ENCODE results near the gene CYB5D1.

CYB5D1 gene

DNA sequence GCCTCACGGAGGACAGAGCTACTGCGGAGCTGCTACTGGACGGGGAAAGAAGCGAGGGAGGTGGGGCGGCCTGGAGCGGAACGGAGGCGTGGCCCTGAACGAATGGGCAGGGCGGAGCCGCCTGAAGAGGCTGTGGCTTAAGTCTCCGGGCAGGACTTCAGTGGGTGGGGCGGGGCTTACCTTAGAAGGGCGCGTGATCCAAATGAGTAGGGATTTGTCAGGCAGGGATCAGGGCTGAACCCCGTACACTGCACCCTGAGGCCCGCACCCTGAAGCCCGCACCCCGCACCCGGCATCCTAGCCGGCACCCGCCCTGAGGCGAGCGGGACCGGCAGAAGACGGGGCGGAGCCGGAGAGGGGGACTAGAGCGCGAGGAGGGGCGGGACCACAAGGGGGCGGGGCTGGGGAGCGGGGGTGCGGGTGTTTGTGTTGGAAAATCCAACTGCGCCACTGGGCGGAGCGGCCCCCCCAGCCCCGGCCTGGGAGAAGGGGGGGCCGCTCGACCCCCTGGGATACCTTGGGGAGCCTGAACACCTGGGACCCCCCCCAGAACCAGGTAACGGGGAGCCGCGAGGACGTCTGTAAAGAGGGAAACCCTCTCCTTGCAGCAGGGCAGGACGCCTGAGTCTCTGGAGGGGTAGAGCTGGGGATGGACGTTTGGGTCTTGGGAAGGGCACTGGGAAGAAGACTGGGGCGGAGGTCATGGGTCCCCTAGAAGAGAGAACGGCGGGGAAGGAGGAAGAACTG is 23.8 kb upstream of the CYB5D1 start, which contains the start of gene KDM6B:
TSS of gene KDM6B (plus strand) at position 423 of the 747 bp plus-strand sequence. CDS start 11,338 bp downstream, outside the sequence.
- peak; percentile 71 for DNase-seq (ENCODE audit: low read depth, low spot score)

DNA sequence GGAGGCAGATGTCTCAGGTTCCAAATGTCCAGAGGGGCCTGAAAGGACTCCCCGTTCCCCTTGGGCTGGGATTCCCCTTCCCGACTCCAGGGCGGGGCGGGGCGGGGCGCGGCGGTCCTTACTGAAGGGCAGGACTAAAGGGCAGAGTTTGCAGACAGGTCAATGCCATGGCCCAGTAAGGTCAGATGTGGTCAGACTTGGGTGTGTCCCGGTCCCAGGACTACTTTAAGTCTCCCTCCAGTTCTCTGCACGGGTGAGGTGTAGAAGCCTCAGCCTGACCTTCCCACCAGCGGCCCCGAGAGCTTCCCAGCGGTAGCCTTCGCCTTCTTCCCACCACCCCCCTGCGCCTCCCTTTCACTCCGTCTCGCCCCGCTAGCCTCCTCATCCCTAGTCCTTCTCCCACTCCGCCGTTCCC is 23.3 kb upstream of the CYB5D1 start:
- no peak for DNase-seq (ENCODE audit: low read depth, low spot score)

DNA sequence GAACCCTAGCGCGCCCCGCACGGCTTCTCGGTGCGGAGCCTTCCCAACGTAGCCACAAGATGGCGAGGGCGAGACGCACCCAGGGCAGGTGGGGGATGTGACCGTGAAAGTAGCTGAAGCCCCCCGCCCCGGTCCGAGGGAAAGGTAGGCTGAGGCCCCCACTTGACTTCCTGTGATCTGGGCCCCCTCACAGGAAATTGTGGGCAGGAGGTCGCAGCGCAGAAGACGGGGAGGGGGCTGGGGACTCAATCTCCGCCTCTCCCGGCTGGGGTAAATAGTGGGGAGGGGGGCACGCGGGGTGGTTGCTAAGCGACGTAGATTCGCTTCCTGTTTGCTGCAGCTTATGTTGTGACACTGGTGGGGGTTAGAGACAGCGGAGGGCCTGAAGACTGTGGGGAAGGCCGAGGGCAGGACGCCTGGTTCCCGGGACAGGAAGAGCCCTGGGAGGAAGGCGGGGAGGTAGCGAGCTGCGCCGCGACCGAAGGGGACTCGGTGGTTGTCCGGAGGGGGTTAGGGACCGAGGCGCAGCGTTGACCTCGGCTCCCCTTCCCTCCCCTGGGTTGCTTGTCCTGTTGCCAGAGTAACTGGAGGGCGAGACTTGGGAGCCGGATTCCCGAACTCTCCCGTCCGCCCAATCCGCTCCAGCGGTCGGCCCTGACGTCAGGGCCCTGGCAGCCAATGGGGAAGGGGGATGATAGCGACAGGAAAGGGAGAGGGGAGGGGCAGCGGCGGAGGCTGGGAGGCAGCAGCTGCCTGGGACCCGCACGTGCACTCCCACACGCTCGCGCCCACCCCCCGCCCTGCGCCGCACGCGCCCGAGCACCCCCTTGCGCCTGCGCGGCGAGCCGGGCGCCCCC is 22.6 kb upstream of the CYB5D1 start:
- DNase-seq (ENCODE audit: low read depth, low spot score): peak; percentile 84

- no peak for DNase-seq (ENCODE audit: low read depth, low spot score)
Measured at GRCh38 chr17:7835814-7836595, 21.8 kb upstream of the CYB5D1 start.

- no peak for DNase-seq (ENCODE audit: low read depth, low spot score)
Measured at GRCh38 chr17:7836596-7837407, 21.0 kb upstream of the CYB5D1 start.

DNA sequence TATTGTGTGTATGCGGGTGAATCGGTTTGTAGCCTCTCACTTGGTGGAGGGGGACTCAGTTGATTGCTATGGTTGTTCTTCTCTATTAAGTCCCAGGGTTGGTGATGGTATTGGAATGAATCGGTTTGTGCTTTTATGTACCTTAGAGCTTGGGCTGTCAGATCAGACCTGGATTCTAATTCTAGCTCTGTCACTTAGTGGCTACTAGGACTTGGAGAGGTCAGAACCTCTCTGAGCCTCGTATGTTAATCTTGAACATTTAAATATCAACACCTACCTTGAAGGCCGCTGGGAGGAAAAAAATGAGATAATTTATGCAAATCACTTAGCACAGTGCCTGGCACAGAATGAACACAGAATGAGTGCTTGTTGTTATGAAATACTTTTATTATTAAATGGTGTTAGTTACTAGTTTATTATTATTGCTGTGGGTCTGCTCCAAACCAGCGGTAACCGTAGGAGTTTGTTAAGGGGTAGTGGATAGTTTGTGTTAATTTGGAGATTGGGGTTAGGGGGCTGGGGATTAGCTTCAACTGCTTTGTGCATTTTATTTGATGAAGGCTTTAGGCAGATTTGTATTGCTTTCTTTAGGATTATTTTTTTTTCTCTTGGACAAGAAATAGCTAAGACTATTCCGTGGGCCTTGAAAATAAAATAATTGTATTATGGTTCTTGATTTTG is 20.3 kb upstream of the CYB5D1 start:
- DNase-seq (ENCODE audit: low read depth, low spot score): no peak

- DNase-seq (ENCODE audit: low read depth, low spot score): no peak
Measured at GRCh38 chr17:7838090-7839075, 19.4 kb upstream of the CYB5D1 start.

GRCh38 chr17:7839190-7839875 is 18.5 kb upstream of the CYB5D1 start:
- no peak for DNase-seq (ENCODE audit: low read depth, low spot score)

- no peak for DNase-seq (ENCODE audit: low read depth, low spot score)
Measured at GRCh38 chr17:7839876-7840261, 17.9 kb upstream of the CYB5D1 start.

- no peak for DNase-seq (ENCODE audit: low read depth, low spot score)
Measured at GRCh38 chr17:7840441-7840840, 17.4 kb upstream of the CYB5D1 start.

DNA sequence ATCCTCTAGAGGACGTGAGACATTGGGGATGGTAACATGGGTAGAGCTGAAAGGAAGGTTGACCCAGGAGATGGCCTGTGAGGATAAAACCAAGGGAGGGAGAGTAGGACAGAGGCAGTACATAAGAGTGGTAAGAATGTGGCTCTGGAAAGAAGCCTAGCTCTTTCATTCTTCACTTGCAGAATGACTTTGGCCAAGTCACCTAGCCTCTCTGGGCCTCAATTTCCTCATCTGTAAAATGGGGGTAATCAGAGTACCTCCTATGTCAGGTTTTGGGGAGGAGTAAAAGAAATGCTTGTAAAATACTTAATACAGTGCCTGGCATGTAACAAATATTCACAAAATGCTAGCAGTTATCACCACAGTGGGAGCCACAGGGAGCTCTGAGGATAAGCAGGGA is 16.9 kb upstream of the CYB5D1 start:
- DNase-seq (ENCODE audit: low read depth, low spot score): no peak

DNA sequence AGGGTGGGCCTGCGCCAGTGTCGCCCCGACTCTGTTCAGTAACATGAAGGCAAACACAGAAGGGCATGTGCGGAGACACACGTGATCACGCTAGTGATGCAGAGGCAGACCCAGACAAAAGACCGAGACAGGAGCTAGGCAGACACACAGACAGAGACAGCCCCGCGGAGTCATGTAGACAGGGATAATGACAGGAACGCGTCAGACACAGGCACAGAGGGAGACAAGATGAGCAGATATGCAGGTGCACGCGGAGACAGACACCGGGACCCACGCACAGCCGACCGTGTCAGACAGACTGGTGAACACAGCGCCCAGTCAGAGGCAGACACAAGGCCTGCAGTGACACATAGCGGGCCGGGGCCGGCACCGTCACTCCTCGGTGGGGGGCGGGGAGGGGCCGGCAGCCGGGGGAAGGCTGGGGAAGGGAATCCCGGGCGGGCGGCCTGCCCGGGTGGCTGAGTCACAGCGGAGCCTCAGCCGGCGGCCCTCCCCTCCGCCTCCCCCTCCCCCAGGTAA is 16.3 kb upstream of the CYB5D1 start:
- DNase-seq (ENCODE audit: low read depth, low spot score): peak; percentile 85

DNA sequence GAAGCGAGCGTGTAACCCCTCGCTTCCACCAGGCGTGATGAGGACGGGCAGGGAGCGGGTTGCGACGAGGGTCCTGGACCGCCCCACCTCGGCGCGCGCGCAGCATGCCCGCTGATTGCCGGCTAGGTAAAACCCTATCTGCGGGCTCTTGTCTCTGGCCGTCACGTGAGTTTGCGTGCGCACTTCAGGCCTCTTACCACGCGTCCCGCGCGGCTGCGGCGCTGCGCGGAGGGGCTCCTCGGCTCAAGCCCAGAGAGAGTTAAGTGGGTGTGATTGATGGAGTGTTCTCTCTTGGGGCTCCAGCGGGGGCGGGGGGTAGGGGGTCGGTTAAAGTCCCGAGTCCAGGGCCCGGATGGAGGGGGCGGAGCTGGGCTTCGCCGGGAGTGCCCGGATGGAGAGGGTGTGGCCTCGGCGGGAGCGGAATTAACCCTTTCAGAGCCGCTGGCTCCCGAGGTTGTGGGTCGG is 15.9 kb upstream of the CYB5D1 start:
- peak; percentile 76 for DNase-seq (ENCODE audit: low read depth, low spot score)

- peak; percentile 97 for DNase-seq (ENCODE audit: low read depth, low spot score)
Measured at GRCh38 chr17:7842380-7843256, 15.2 kb upstream of the CYB5D1 start.

- no peak for DNase-seq (ENCODE audit: low read depth, low spot score)
Measured at GRCh38 chr17:7843257-7843535, 14.6 kb upstream of the CYB5D1 start.

GRCh38 chr17:7843536-7844291 is 14.1 kb upstream of the CYB5D1 start:
- peak; percentile 79 for DNase-seq (ENCODE audit: low read depth, low spot score)

Measured in activated naive CD8-positive, alpha-beta T cell treated with anti-CD3 and anti-CD28 coated beads, Interleukin-2, amount 50 U/mL, for 16 hours (primary cell).